ENCODE data around the gene KLRF2.

KLRF2 gene

DNA sequence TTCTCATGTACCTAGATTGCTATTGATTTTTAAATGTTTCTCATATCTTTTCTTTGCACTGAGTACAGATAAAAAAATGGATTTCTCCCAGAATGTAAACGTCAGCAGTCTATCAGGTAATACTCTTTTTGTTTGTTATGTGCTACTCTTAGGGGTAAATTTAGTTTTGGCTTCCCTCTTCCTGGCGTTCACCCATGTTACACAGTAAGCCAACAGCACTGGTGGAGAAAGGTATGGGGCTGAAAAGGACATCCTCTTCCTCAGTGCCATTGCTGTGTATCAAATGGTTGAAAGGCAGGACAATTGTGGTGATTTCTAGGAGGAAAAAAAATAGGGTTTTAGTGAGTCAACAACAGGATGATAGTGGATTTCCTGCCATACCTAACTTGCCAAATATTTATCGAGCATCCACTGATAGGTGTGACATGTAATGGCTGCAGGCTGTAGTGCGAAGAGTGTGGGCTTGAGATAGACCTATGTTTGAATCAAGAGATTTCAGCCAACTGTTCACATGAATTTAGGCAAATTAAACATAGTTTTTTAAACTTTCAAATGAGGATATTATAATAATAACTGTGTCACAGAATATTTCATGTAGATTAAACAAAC is 7.5 kb downstream of the KLRF2 start:
- no peak for DNase-seq (ENCODE audit: low read depth)

DNA sequence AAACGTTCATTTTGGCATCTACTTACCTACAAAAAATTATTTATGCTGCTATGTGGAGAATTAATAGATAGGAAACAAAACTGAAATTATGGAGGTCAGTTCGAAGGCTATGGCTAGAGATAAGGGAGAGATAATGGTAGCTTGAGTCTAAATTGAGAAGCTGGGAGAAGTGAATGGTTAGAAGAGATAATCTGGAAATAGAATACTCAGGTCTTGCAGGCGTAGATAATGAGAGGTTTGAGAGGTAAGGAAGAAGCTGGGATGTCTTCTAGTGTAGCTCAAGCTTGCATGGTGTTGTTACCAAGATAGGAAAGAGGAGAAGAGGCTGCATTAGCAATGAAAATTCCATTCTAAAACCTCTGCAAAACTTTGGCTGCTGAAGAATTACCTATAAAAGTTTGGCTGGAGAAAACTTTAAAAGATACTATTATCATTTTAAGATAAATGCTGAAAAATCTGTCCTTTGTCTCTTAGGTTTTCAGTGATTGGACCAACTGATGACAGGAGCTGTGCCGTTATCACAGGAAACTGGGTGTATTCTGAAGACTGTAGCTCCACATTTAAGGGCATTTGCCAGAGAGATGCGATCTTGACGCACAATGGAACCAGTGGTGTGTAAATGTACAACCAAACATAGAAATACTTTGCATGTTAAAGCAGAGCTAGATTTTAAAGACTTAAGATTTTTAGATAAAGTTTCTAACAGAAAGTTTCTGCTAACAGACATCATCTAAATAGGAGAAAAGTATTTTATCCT is 14.1 kb downstream of the KLRF2 start:
- DNase-seq (ENCODE audit: low read depth): no peak

GRCh38 chr12:9897535-9897934 is 16.2 kb downstream of the KLRF2 start:
- DNase-seq (ENCODE audit: low read depth): no peak

DNA sequence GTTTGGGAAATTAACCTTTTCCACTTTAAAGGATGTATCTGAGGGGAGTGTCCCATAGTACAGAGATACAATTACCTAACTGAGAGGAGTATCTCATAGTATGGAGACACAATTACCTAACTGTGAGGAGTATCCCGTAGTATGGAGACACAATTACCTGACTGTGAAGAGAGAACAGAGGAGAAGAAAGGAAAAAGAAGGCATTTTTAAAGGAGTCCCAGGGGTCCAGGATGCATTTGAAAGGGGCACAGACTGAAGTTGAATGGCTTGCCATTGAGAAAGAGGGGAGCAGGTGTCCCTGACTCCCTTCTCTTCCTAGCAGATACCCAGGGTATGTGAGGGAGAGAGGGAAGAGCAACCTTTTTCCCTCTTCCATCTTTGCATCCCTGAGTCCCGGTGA is 17.9 kb downstream of the KLRF2 start:
- no peak for DNase-seq (ENCODE audit: low read depth)

DNA sequence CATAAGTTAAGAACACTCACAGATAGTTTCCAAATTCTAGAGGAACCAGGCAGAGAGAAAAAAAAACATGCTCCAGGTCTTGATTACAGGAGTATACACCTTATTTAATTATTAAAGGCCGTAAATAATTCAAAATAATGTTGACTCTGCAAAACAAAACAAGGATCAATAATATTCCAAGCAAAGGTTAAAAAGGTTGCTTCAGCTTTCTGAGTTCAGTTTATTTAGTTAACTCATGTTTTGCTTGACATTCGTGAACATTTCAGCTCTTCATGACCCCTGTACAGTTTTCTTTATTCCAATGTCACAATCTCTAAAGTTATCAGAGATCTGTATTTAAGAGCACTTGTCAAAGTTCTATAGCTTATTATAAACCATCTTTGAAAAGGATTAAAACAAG is 19.6 kb downstream of the KLRF2 start:
- DNase-seq (ENCODE audit: low read depth): no peak

DNA sequence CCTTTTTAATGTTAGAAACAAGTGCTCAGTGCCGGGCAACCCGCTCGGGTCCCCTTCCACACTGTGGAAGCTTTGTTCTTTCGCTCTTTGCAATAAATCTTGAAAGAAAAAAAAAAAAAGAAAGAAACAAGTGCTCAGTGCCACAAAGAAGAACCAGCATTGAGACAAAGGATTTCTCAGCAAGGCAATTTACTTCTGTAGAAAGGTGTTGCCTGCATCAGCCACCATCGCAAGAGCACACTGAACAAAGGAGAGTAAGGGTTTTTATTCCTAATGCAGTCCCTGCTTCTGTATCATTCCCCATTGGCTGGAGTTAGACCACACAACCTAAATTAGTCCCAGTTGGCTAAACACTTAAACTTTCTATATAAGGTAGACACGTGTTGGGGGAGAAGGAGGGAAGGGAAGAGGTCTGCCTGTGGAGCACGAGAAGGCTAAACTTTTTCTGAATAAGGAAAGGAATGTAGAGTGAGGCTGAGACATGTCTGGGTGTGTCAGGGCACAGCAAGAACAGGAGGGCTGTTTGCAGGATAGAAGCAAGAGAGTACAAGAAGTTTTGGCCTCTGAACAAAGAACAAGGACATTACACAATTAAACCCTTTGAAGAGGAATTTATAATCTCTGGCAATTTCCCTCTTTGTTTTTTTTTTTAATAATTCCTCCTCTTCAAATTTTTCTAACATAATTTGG is 21.4 kb downstream of the KLRF2 start:
- no peak for DNase-seq (ENCODE audit: low read depth)

DNA sequence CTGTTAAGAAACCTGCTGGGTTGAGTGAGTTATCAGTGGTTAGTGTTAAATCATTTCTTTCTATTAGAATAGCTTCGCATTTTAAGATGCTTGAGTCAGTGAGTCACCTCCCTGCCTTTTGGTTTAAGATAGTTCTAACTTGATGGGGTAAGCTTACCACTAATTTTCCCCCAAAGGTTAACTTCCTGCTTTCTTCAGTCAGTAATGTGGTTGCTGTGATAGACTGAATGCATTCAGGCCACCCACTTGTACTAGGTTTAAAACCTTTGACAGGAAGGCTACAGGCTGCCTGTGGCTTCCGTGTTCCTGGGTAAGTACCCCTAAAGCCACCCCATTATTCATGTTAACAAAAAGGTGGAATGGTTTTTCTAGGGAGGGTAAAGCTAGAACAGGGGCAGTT is 25.6 kb downstream of the KLRF2 start:
- DNase-seq (ENCODE audit: low read depth): peak; percentile 4

GRCh38 chr12:9907769-9908168 is 26.5 kb downstream of the KLRF2 start:
- no peak for DNase-seq (ENCODE audit: low read depth)

DNA sequence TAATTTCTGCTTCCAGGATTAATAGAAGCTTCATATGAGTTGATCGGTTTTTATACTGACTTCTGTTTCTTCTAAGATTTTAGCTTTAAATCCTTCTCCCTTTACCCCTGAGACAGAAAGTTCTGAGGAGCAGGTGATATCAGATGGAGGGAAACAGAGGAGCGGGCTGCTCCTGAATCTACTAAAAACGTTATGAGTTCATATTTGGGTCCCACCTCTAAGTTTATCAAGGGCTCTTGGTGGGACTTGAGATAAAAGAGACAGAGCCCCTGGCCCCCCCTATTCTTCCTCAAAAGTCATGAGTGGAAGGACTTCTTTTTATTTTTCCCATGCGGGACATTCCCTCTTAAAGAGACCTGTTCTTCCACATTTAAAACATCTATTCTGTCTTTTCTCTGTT is 27.1 kb downstream of the KLRF2 start:
- no peak for DNase-seq (ENCODE audit: low read depth)

GRCh38 chr12:9909724-9910123 is 28.4 kb downstream of the KLRF2 start:
- DNase-seq (ENCODE audit: low read depth): no peak

DNA sequence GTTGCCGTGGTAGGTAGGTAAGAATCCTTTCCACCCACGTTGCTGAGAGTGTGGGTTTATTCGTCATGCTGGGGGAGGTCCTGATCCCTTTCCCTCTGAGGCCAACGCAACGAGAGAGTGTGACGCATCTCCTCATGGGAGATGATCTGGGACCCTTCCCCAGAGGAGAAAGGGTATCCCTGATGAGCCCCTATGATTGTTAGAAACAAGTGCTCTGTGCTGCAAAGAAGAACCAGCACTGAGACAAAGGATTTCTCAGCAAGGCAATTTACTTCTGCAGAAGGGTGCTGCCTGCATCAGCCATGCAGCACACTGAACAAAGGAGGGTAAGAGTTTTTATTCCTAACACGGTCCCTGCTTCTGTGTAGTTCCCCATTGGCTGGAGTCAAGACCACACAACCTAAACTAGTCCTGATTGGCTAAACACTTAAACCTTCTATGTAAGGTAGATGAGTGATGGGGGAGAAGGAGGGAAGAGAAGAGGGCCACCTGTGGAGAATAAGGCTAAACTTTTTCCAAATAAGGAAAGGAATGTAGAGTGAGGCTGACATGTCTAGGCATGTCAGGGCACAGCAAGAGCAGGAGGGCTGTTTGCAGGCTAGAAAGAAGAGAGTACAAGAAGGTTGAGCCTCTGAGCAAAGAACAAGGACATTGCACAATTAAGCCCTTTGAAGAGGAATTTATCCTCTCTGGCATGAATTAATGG is 29.6 kb downstream of the KLRF2 start:
- no peak for DNase-seq (ENCODE audit: low read depth)

- no peak for DNase-seq (ENCODE audit: low read depth)
Observed at GRCh38 chr12:9911708-9912107, 30.4 kb downstream of the KLRF2 start.

DNA sequence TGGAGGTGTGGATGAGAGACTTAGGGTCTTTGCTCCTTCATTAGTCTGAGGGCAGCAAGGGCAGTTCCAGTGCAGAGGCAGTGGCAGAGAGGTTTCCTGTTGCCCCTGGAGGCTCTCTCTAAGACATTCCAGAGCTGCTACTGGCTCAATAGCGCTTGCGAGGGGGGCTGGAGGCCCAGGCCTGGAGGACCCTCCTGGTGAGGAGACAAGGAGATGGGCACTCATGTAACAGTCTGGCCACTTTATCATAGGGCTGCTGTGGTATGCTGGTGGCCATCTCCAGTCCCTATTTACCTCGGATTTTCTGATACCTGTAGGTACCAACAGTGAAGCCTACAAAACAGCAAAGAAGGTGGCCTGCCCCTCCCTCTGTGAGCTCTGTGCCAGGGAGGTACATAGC is 38.2 kb downstream of the KLRF2 start:
- no peak for DNase-seq (ENCODE audit: low read depth)

- DNase-seq (ENCODE audit: low read depth): no peak
Observed at GRCh38 chr12:9920451-9920850, 39.2 kb downstream of the KLRF2 start.

DNA sequence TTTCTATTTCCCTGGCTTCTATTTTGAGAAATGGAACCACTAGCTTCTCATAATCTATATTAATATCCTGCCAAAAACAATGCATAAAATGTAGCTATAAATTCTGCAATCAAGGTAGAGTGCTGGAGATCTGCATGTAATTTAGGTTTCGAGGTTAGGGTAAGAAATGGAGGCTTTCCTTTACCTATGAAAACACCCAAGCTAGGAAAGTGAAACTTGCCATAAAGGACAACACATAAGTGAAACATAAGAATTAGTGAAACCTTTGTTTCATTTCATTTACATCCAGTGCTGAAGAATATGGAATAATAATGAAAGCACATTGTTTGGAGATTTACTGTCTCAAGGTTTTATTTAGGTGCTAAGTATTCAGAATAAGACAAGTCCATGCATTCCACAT is 41.1 kb downstream of the KLRF2 start:
- DNase-seq (ENCODE audit: low read depth): no peak

- DNase-seq (ENCODE audit: low read depth): no peak
Observed at GRCh38 chr12:9925705-9926393, 44.6 kb downstream of the KLRF2 start.

DNA sequence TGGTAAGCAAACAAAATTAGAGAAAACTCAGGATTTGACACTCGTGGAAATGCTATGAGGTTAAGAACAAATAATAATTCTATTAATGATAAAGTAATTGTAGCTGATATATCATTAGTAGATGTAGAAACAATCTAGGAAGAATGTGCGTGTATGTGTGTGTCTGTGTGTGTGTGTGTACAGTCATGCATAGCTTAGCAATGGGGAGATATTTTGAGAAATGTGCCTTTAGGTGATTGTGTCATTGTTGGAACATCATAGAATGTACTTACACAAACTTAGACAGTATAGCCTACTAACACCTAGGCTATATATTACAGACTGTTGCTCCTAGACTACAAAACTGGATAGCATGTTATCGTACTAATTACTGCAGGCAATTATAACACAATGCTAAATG is 45.6 kb downstream of the KLRF2 start:
- DNase-seq (ENCODE audit: low read depth): no peak

DNA sequence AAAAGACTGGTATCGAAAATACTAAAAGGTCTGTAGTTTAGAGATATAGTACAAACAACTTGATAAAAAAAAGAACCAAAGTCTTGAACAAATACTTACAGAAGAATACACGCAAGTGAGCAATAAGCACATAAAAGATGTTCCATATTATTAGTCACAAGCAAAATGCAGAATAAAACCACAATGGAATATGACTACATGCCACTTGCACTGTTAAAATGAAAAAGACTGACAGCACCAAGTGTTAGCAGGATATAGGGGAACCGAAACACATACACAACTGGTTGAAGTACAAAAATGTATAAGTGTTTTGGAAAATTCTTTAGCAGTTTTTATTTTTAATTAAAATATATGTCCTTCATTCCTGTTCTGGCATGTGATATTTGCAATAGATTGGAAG is 47.3 kb downstream of the KLRF2 start:
- no peak for DNase-seq (ENCODE audit: low read depth)

DNA sequence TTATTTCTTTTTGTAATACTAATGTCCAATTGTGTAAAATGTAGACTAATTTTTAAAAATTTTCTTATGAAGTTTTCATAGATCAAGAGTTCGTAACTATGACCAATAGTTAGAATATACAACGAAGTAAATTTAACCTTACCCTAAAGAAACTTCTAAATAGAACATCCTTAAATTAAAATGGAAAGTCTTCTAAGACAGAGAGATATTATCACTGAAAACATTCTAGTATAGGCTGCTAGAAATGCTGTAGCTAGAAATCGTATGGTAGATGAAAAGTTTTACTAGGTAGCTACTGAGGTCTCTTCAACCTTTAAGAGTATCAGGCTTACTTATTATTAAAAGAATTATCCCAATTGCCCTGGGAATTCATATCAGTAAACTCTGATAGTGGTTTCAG is 50.0 kb downstream of the KLRF2 start:
- DNase-seq (ENCODE audit: low read depth): no peak

- DNase-seq (ENCODE audit: low read depth): no peak
Observed at GRCh38 chr12:9932270-9932669, 51.0 kb downstream of the KLRF2 start, which contains the start of gene CLEC2A. Gene CLEC2A, minus strand, starts transcription at chr12:9932370. Its CDS starts 41 bp downstream, at chr12:9932329.

DNA sequence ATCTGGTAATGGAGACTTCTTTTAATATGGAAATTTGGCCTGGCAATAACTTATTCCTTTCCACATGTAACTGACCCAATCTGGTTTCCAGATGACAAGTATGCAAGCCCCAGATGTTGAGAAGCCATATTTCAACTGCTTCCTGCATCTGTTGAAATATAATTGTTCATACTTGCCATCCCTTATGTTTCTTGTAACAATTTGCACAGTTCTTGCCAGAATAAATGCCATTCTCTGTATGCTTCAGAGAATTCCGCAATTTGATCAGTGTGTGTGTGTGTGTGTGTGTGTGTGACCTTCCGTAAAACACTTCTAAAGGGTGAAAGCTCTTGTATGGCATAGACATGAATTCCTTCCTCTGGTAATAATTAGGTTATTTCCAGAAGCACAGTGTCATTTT is 52.7 kb downstream of the KLRF2 start:
- DNase-seq (ENCODE audit: low read depth): no peak

DNA sequence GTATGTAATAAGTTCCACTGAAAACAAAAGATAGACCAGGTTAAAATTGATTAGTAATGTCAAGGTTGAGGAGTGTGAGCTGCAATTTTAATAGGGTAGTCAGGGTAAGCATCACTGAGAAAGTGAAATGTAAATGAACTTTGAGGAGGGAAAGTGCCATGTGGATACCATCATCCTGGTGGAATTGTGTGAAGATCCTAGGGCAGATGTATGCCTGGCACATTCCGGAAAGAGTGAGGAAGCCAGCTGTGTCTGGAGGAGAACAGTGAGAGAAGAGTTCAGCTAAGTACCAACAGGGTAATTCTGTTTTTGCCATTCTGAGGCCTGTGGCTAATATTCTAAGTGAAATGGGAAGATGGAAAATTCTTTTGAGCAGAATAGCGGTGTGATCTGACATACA is 53.7 kb downstream of the KLRF2 start:
- no peak for DNase-seq (ENCODE audit: low read depth)

All from T-helper 22 cell (primary cell).